PC-9 (cell line): ENCODE measurements around the gene ARL6. TPM values are rescaled to one million over a fixed set of nuclear protein-coding genes. Genes with fewer than 3 reads are reported as not detected.

ENCODE experiments used
- BruUV-seq: library from RNA; stranded (reverse); fragments of 400-500 nt; replicated peaks from 2 replicates; lab custom pipeline; 2021; lab: Mats Ljungman, UMichigan
- CTCF ChIA-PET: fragments of 300-600 bp; sonication (Branson Sonifier 250); formaldehyde crosslinking; loops from one replicate; lab custom pipeline; 2022; ENCODE audit warnings: antibody characterized with exemption; lab: Charles Lee
- POLR2A ChIA-PET: fragments of 300-600 bp; sonication (Branson Sonifier 250); formaldehyde crosslinking; loops from one replicate; lab custom pipeline; 2022; ENCODE audit warnings: antibody characterized with exemption; ENCODE audit not compliant: unreplicated experiment; lab: Charles Lee
- DNase-seq, 2 experiments: peaks; one replicate each; pipeline versions ENCODE4 v3.0.0 to v3.0.0-alpha.2; 2015 to 2022; ENCODE audit warnings: mixed read lengths in 1 of 2
- H2AFZ ChIP-seq: fragments of 200-600 bp; sonication (generic); 2 replicates; pipeline ENCODE4 v1.8.1; 2017; ENCODE audit warnings: antibody characterized with exemption
- H3F3A ChIP-seq: fragments of 200-600 bp; sonication (generic); 2 replicates; pipeline ENCODE4 v1.8.1; 2017; ENCODE audit warnings: antibody characterized with exemption, mild to moderate bottlenecking, low read depth; ENCODE audit not compliant: insufficient read depth
- H3K27ac ChIP-seq: fragments of 200-600 bp; sonication (generic); 2 replicates; pipeline ENCODE4 v1.6.1; 2016; ENCODE audit warnings: mixed run types
- H3K27me3 ChIP-seq: fragments of 200-600 bp; sonication (generic); 2 replicates; pipeline ENCODE4 v1.6.1; 2016; ENCODE audit warnings: low read depth, mixed run types; ENCODE audit not compliant: insufficient read depth
- H3K36me3 ChIP-seq: fragments of 200-600 bp; sonication (generic); 2 replicates; pipeline ENCODE4 v1.6.1; 2016; ENCODE audit warnings: low read depth, mixed run types
- H3K4me1 ChIP-seq: fragments of 200-600 bp; sonication (generic); replicated peaks from 2 replicates; pipeline ENCODE4 v1.6.1; 2016; ENCODE audit warnings: mixed run types; ENCODE audit not compliant: insufficient read depth
- H3K4me2 ChIP-seq: fragments of 200-600 bp; sonication (generic); 2 replicates; pipeline ENCODE4 v1.6.1; 2017; ENCODE audit warnings: mixed run types
- H3K4me3 ChIP-seq: fragments of 200-600 bp; sonication (generic); 2 replicates; pipeline ENCODE4 v1.6.1; 2016; ENCODE audit warnings: mixed run types
- H3K79me2 ChIP-seq: fragments of 200-600 bp; sonication (generic); 2 replicates; pipeline ENCODE4 v1.6.1; 2017; ENCODE audit warnings: low read depth, mixed run types
- H3K9me2 ChIP-seq: fragments of 200-600 bp; sonication (generic); 2 replicates; pipeline ENCODE4 v1.8.1; 2017; ENCODE audit warnings: mild to moderate bottlenecking; ENCODE audit not compliant: insufficient read depth
- H3K9me3 ChIP-seq: fragments of 200-600 bp; sonication (generic); 2 replicates; pipeline ENCODE4 v1.8.1; 2016; ENCODE audit warnings: low read depth; ENCODE audit not compliant: insufficient read depth
- H4K20me1 ChIP-seq: fragments of 200-600 bp; sonication (generic); 2 replicates; pipeline ENCODE4 v1.8.1; 2017; ENCODE audit not compliant: insufficient read depth
- EZH2 ChIP-seq: fragments of 200-600 bp; sonication (generic); IDR thresholded peaks from 2 replicates; pipeline ENCODE4 v1.8.0; 2017; ENCODE audit warnings: antibody characterized with exemption, low read depth
- intact Hi-C: fragments of 100-400 bp; cut with micrococcal nuclease; formaldehyde crosslinking; loops from one replicate; pipeline ENCODE4 v1.10.0; 2022; ENCODE audit not compliant: unreplicated experiment
- total RNA-seq: library from RNA; stranded (reverse); gene quantifications from 2 replicates; pipeline ENCODE4 v1.2.3, GENCODE V29; 2021
- TF ChIP-seq, protein P1 (sequence below): fragments of 200-600 bp; sonication (generic); conservative IDR thresholded peaks from 2 replicates; pipeline ENCODE4 v1.6.1; 2017; ENCODE audit warnings: mixed run types, antibody characterized with exemption, mild to moderate bottlenecking, moderate library complexity

The ARL6 gene
- total RNA-seq, 1 experiment from 2014 or later = 14.6 TPM

- ChIA-PET POLR2A (no interaction called here), CTCF (no interaction called here)
- Histone ChIP-seq H3K9me2 (no peaks in the 10 kb centered on the region), H2AFZ (no peak overlapping the region), H3K4me1 (no peaks in the 10 kb centered on the region), H3F3A (no peaks in the 10 kb centered on the region), H3K4me3 (no peak overlapping the region), H3K27me3 (no peaks in the 10 kb centered on the region), H3K4me2 (no peak overlapping the region), H3K27ac (no peak overlapping the region), H3K79me2 (no peaks in the 10 kb centered on the region), H3K36me3 (no peaks in the 10 kb centered on the region), H3K9me3 (no peaks in the 10 kb centered on the region), H4K20me1 (no peaks in the 10 kb centered on the region)
- intact Hi-C loops = loop anchor here (1.0 to 10.0 kb wide), 3 partner anchors 147 to 531 kb away; no protein-coding TSS in a partner anchor
- DNase-seq = peak in 1 of 2 experiments; percentile 59
- no TSS peak for BruUV-seq
- TF ChIP-seq, protein P1, sequence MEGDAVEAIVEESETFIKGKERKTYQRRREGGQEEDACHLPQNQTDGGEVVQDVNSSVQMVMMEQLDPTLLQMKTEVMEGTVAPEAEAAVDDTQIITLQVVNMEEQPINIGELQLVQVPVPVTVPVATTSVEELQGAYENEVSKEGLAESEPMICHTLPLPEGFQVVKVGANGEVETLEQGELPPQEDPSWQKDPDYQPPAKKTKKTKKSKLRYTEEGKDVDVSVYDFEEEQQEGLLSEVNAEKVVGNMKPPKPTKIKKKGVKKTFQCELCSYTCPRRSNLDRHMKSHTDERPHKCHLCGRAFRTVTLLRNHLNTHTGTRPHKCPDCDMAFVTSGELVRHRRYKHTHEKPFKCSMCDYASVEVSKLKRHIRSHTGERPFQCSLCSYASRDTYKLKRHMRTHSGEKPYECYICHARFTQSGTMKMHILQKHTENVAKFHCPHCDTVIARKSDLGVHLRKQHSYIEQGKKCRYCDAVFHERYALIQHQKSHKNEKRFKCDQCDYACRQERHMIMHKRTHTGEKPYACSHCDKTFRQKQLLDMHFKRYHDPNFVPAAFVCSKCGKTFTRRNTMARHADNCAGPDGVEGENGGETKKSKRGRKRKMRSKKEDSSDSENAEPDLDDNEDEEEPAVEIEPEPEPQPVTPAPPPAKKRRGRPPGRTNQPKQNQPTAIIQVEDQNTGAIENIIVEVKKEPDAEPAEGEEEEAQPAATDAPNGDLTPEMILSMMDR = peak; percentile 97
- TF ChIP-seq EZH2 = no peak
These were observed 29.0 kb downstream of the ARL6 start for GRCh38 chr3:97793420-97794019.

- H3K4me1 ChIP-seq = no peaks in the 10 kb centered on the region
- CTCF ChIA-PET = interaction anchor here (1.5 kb wide), 1 partner anchor 227 kb away, joined by 5 read pairs; no protein-coding TSS in a partner anchor
- no peaks in the 10 kb centered on the region for H3K27me3 ChIP-seq
- H3K36me3 ChIP-seq = no peaks in the 10 kb centered on the region
- H4K20me1 ChIP-seq = no peaks in the 10 kb centered on the region
- H3K4me3 ChIP-seq = no peak overlapping the region
- no peaks in the 10 kb centered on the region for H3K9me2 ChIP-seq
- H3K79me2 ChIP-seq = no peaks in the 10 kb centered on the region
- no peak overlapping the region for H2AFZ ChIP-seq
- BruUV-seq = no TSS peak
- no peaks in the 10 kb centered on the region for H3F3A ChIP-seq
- POLR2A ChIA-PET = no interaction called here
- TF ChIP-seq EZH2 = no peak
- TF ChIP-seq, protein P1 = no peak
- no peak for DNase-seq
- intact Hi-C loops = loop anchor here (10.0 kb wide), 1 partner anchor 529 kb away; no protein-coding TSS in a partner anchor
- H3K4me2 ChIP-seq = no peak overlapping the region
- H3K9me3 ChIP-seq = no peaks in the 10 kb centered on the region
- no peak overlapping the region for H3K27ac ChIP-seq
These were observed 31.4 kb downstream of the ARL6 start for GRCh38 chr3:97795951-97796350.

- Histone ChIP-seq H3K27me3 (no peaks in the 10 kb centered on the region), H3K9me3 (no peaks in the 10 kb centered on the region), H3K27ac (no peak overlapping the region), H3K79me2 (no peaks in the 10 kb centered on the region), H3F3A (no peaks in the 10 kb centered on the region), H3K4me2 (no peak overlapping the region), H3K4me1 (no peaks in the 10 kb centered on the region), H3K36me3 (no peaks in the 10 kb centered on the region), H3K4me3 (no peak overlapping the region), H3K9me2 (no peaks in the 10 kb centered on the region), H4K20me1 (no peaks in the 10 kb centered on the region), H2AFZ (no peak overlapping the region)
- no TSS peak for BruUV-seq
- intact Hi-C loops = no loop called here
- CTCF ChIA-PET = no interaction called here
- POLR2A ChIA-PET = no interaction called here
- no peak for DNase-seq
- TF ChIP-seq EZH2 = no peak
These were observed 39.9 kb downstream of the ARL6 start for GRCh38 chr3:97804471-97804870.
